C4-2B (cell line): ENCODE measurements around the gene EDN2.

Source experiments
- H3K27ac ChIP-seq: fragments of 450-650 bp; 2 replicates; pipeline ENCODE4 v1.5.1; 2017
- ZFX ChIP-seq: fragments of 450-650 bp; IDR thresholded peaks from 2 replicates; pipeline ENCODE4 v1.6.1; 2017
- TF ChIP-seq, protein P1 (sequence below): fragments of 450-650 bp; conservative IDR thresholded peaks from 2 replicates; pipeline ENCODE4 v1.5.1; 2017; ENCODE audit warnings: mild to moderate bottlenecking

The EDN2 gene

DNA sequence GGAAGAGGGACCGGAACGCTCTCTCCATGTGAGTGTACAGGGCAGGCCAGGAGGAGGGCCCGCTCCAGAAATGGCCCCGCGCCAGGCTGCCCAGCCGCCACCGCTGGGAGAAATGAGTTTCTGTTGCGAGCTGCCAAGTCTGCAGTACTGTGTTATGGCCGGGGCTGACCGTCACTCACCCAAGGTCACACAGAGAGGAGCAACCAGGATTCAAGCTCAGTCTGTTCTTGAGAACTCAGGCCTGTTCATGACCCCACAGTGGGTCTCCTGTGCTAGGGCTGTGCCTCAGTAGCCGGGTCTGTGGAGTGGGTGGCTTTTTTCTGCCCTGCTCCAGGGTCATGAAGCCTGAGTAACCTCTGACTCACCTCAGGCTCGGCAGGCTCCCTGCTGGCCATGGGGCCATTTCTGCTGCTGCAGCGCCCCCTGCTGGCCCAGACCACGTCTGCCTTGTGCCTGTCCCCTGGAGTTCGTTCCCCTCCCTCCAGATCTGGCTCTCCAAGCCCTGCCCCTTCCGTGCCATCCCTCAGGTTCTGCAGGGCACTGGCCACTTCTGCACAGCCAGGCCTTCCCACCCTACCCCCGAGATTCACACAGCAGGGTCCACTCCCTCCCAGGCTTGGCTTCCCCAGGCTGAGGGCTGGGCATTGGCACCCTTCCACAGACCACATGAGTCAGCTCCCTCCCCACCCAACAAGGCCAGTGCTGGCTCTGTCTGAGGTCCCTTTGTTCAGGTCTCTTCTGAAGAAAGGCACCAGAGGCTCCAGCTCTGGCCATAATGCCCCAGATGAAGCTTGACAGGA is 51.8 kb downstream of the EDN2 start:
- no peak for TF ChIP-seq ZFX
- TF ChIP-seq, protein P1, sequence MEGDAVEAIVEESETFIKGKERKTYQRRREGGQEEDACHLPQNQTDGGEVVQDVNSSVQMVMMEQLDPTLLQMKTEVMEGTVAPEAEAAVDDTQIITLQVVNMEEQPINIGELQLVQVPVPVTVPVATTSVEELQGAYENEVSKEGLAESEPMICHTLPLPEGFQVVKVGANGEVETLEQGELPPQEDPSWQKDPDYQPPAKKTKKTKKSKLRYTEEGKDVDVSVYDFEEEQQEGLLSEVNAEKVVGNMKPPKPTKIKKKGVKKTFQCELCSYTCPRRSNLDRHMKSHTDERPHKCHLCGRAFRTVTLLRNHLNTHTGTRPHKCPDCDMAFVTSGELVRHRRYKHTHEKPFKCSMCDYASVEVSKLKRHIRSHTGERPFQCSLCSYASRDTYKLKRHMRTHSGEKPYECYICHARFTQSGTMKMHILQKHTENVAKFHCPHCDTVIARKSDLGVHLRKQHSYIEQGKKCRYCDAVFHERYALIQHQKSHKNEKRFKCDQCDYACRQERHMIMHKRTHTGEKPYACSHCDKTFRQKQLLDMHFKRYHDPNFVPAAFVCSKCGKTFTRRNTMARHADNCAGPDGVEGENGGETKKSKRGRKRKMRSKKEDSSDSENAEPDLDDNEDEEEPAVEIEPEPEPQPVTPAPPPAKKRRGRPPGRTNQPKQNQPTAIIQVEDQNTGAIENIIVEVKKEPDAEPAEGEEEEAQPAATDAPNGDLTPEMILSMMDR = peak; percentile 94
- H3K27ac ChIP-seq = peak overlapping the region; percentile 60

DNA sequence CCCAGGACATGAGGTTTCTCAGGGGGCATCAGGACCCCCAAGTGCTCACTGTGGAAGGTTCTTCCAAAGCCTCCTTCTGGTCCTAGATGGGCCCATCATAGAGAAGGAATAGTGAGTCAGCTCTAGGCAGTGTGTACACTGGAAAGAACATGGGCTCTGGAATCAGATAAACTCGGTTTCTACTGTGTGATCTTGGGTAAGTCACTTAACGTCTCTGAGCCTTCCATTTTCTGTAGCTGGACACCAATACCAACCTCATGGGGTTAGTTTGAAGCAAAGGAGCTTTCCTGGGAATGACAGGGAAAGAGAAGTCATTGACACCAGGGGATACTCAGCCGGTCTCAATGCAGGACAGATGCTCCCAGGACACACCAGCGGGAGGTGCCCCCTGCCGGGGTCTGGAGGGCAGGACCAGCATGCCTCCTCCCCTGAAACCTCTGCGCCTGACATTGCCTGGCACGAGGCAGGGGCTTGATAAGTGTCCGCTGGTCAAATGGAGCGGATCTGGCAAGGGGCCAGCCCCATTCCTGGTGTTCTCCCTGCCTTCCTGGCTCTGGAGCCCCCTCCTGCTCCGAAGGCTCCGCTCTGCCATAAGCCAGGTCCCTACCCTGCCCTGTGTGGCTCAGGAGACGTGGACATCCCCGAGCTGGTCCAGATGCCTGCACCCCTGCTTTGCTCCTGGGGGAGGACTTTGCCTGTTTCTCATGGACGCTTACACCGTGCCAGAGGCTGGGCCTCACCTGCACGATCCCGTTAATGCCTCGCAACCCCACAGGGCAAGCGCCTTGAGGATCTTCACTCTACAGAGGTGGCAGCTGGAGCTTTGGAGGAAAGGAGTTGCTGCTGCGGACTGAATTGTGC is 52.8 kb downstream of the EDN2 start:
- TF ChIP-seq ZFX = no peak
- TF ChIP-seq, protein P1 = no peak
- H3K27ac ChIP-seq = peak overlapping the region; percentile 60

DNA sequence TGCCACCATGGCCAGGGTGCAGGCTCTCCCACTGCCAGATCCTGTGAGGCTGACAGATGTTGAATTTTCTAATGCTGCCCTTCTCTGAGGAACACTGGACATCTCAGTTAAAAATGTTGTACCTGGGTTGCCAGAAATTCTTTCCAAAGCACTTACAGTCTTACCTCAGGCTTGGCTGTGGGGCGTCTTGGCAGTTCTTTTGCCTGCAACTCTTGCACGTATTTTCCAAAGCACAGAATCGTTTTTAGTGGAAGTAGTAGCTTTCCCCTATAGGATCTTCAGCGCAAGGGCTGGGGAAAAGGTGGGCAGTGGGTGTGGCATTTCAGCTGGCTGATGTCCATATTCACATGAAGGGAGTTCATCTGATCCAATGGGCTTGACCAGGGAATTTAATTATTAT is 53.9 kb downstream of the EDN2 start:
- no peak overlapping the region for H3K27ac ChIP-seq

DNA sequence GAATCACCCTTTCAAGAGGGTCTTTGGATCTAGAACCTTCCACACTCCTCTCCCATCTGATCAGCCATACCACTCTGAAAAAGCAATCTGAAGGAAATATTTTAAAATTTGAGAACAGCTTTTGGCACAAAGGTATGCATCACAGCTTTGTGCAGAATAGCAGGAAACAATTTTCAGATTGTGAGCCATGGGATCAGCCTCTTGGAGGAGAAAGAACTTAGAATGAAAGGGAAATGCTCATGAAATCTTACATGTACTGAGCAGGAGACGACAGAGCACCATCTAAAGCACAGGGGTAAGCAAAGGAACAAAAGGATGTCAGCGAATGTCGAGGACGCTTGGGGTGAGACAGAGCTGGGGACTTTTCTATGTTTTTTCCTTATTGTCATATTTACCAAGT is 54.4 kb downstream of the EDN2 start:
- TF ChIP-seq ZFX = no peak
- TF ChIP-seq, protein P1 = no peak
- no peak overlapping the region for H3K27ac ChIP-seq

More for the DNA sequence above, 53.9 kb downstream of the EDN2 start:
- no peak for TF ChIP-seq ZFX
- TF ChIP-seq, protein P1 = no peak

DNA sequence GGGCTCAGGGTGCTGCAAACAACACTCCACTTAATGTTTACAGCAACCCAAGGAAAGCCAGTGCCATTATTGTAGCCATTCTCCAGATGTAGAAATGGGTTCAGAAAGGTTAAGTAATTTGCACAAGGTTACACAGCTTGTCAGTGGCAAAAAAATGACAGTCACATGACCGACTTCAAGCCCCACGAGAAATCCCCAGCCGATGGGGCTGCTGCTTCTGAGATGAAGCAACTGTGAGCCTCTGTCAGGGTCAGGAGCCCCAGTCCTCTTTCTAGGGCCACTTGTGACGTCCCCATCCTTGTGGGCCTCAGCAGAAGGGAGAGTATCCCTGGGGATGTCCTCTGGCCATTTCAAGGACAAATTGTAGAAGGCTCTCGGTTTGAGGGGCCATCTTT is 54.8 kb downstream of the EDN2 start:
- no peak overlapping the region for H3K27ac ChIP-seq
- TF ChIP-seq, protein P1 = no peak
- TF ChIP-seq ZFX = no peak
